ENCODE results near the gene STS. TPM values are rescaled to one million over a fixed set of nuclear protein-coding genes. Genes with fewer than 3 reads are reported as not detected.

The STS gene
- total and polyA plus RNA-seq, 2 donors from 2014 or later: 2.7 to 13.4 TPM

GRCh38 chrX:7158468-7158990 lies 11.0 kb downstream of the STS start:
- H3K27me3 ChIP-seq (ENCODE audit: control insufficient read depth, insufficient read depth, low read length): peaks cover 2% of the 10 kb centered on the region
- no peaks in the 10 kb centered on the region for H3K36me3 ChIP-seq (ENCODE audit: control insufficient read depth in 2 of 3, insufficient read depth in 3 of 3, low read length in 3 of 3)
- no peak overlapping the region for H3K9ac ChIP-seq (ENCODE audit: low read length in 3 of 3)
- no peak overlapping the region for H3K4me3 ChIP-seq (ENCODE audit: low read length in 3 of 3)
- intact Hi-C loops (cut with DNase I): no loop called here
- FAIRE-seq (no peak), DNase-seq (no peak)
- no peak overlapping the region for H3K27ac ChIP-seq (ENCODE audit: low read depth in 2 of 2, low read length in 2 of 2)
- no peaks in the 10 kb centered on the region for H3K9me3 ChIP-seq (ENCODE audit: control insufficient read depth in 2 of 3, insufficient read depth in 1 of 3, low read length in 3 of 3)
- no peaks in the 10 kb centered on the region for H3K4me1 ChIP-seq (ENCODE audit: control insufficient read depth in 2 of 3, insufficient read depth in 2 of 3, low read depth in 1 of 3, low read length in 3 of 3)
- TF ChIP-seq CTCF (IDR thresholded peaks at IDR 0.05; ENCODE audit: borderline replicate concordance, extremely low read depth, insufficient read depth): no peak

- H3K27me3 ChIP-seq (ENCODE audit: control insufficient read depth, insufficient read depth, low read length): peaks cover 2% of the 10 kb centered on the region
- TF ChIP-seq CTCF (IDR thresholded peaks at IDR 0.05; ENCODE audit: borderline replicate concordance, extremely low read depth, insufficient read depth): no peak
- no peaks in the 10 kb centered on the region for H3K4me1 ChIP-seq (ENCODE audit: control insufficient read depth in 2 of 3, insufficient read depth in 2 of 3, low read depth in 1 of 3, low read length in 3 of 3)
- no peaks in the 10 kb centered on the region for H3K9me3 ChIP-seq (ENCODE audit: control insufficient read depth in 2 of 3, insufficient read depth in 1 of 3, low read length in 3 of 3)
- H3K9ac ChIP-seq (ENCODE audit: low read length in 3 of 3): no peak overlapping the region
- no peak overlapping the region for H3K4me3 ChIP-seq (ENCODE audit: low read length in 3 of 3)
- H3K27ac ChIP-seq (ENCODE audit: low read depth in 2 of 2, low read length in 2 of 2): no peak overlapping the region
- no peaks in the 10 kb centered on the region for H3K36me3 ChIP-seq (ENCODE audit: control insufficient read depth in 2 of 3, insufficient read depth in 3 of 3, low read length in 3 of 3)
- FAIRE-seq (no peak), DNase-seq (no peak)
- intact Hi-C loops (cut with DNase I): no loop called here
Measured at GRCh38 chrX:7159149-7159861, 11.8 kb downstream of the STS start.

- TF ChIP-seq CTCF (IDR thresholded peaks at IDR 0.05; ENCODE audit: borderline replicate concordance, extremely low read depth, insufficient read depth): no peak
- no peak for DNase-seq
- Histone ChIP-seq H3K4me3 (ENCODE audit: low read length in 3 of 3) (no peak overlapping the region), H3K36me3 (ENCODE audit: control insufficient read depth in 2 of 3, insufficient read depth in 3 of 3, low read length in 3 of 3) (no peaks in the 10 kb centered on the region), H3K4me1 (ENCODE audit: control insufficient read depth in 2 of 3, insufficient read depth in 2 of 3, low read depth in 1 of 3, low read length in 3 of 3) (no peaks in the 10 kb centered on the region), H3K27ac (ENCODE audit: low read depth in 2 of 2, low read length in 2 of 2) (no peak overlapping the region), H3K9me3 (ENCODE audit: control insufficient read depth in 2 of 3, insufficient read depth in 1 of 3, low read length in 3 of 3) (no peaks in the 10 kb centered on the region), H3K27me3 (ENCODE audit: control insufficient read depth, insufficient read depth, low read length) (peaks cover 2% of the 10 kb centered on the region), H3K9ac (ENCODE audit: low read length in 3 of 3) (no peak overlapping the region)
- intact Hi-C loops (cut with DNase I): no loop called here
- FAIRE-seq: no peak
Measured at GRCh38 chrX:7163146-7163677, 15.7 kb downstream of the STS start.

All from kidney (tissue), 14 donors.